Keratinocyte (primary cell): ENCODE results near the gene RAPGEF1. TPM values are rescaled to one million over a fixed set of nuclear protein-coding genes. Genes with fewer than 3 reads are reported as not detected.

Source experiments
- DNase-seq: peaks from one replicate; pipeline ENCODE4 v3.0.0-alpha.2; 2011; ENCODE audit warnings: low read depth, missing footprints, low spot score
- FAIRE-seq: peaks from 2 replicates; lab custom pipeline; 2011; peaks lifted over from hg19 to GRCh38; lab: Jason Lieb, UNC
- H2AFZ ChIP-seq: 2 replicates; pipeline ENCODE4 v1.6.0; 2012; ENCODE audit warnings: low read length, control low read depth, inconsistent platforms; ENCODE audit not compliant: control insufficient read depth
- H3K27ac ChIP-seq: 2 replicates; pipeline ENCODE4 v1.5.1; 2011; ENCODE audit warnings: low read length; ENCODE audit not compliant: control insufficient read depth, insufficient read depth
- H3K27me3 ChIP-seq: 3 replicates; pipeline ENCODE4 v1.6.0; 2011; ENCODE audit warnings: low read length; ENCODE audit not compliant: control insufficient read depth, insufficient read depth; ENCODE audit errors: extremely low read depth
- H3K36me3 ChIP-seq, 2 experiments: 2 replicates in 1 of 2; 3 replicates in 1 of 2; pipeline ENCODE4 v1.5.1; 2011; ENCODE audit warnings: low read length in 2 of 2, mild to moderate bottlenecking in 1 of 2; ENCODE audit not compliant: control insufficient read depth in 2 of 2, insufficient read depth in 2 of 2; ENCODE audit errors: extremely low read depth in 1 of 2
- H3K4me1 ChIP-seq: 3 replicates; pipeline ENCODE4 v1.5.1; 2011; ENCODE audit warnings: low read length; ENCODE audit not compliant: control insufficient read depth, insufficient read depth; ENCODE audit errors: extremely low read depth
- H3K4me2 ChIP-seq: 3 replicates; pipeline ENCODE4 v1.6.0; 2011; ENCODE audit warnings: low read depth, low read length; ENCODE audit not compliant: control insufficient read depth, insufficient read depth; ENCODE audit errors: extremely low read depth
- H3K4me3 ChIP-seq, 3 experiments: fragments of 200-600 bp in 1 of 3; sonication (generic) in 1 of 3; 2 replicates in 2 of 3; 3 replicates in 1 of 3; pipeline ENCODE4 v1.5.1; 2011 to 2016; ENCODE audit warnings: low read length in 3 of 3, mild to moderate bottlenecking in 3 of 3, control low read depth in 2 of 3, inconsistent platforms in 1 of 3, low read depth in 1 of 3, mixed read lengths in 1 of 3, mixed run types in 1 of 3, moderate library complexity in 1 of 3; ENCODE audit not compliant: control insufficient read depth in 2 of 3, insufficient read depth in 2 of 3; ENCODE audit errors: extremely low read depth in 1 of 3
- H3K79me2 ChIP-seq: 2 replicates; pipeline ENCODE4 v1.6.0; 2012; ENCODE audit warnings: low read length; ENCODE audit not compliant: control insufficient read depth, insufficient read depth
- H3K9ac ChIP-seq: 3 replicates; pipeline ENCODE4 v1.6.0; 2011; ENCODE audit warnings: low read length; ENCODE audit not compliant: control insufficient read depth, insufficient read depth; ENCODE audit errors: extremely low read depth
- H3K9me1 ChIP-seq: 3 replicates; pipeline ENCODE4 v1.6.0; 2011; ENCODE audit warnings: low read length; ENCODE audit not compliant: control insufficient read depth, insufficient read depth; ENCODE audit errors: extremely low read depth
- H3K9me3 ChIP-seq: 2 replicates; pipeline ENCODE4 v1.5.1; 2012; ENCODE audit warnings: low read depth, low read length; ENCODE audit not compliant: control insufficient read depth
- H4K20me1 ChIP-seq: 3 replicates; pipeline ENCODE4 v1.6.0; 2011; ENCODE audit warnings: low read length; ENCODE audit not compliant: control insufficient read depth, insufficient read depth; ENCODE audit errors: extremely low read depth
- CTCF ChIP-seq, 3 experiments: IDR thresholded peaks in 1 of 3; conservative IDR thresholded peaks in 1 of 3; optimal IDR thresholded peaks in 1 of 3; 2 replicates in 2 of 3; 3 replicates in 1 of 3; pipeline versions ENCODE3 to v1.5.1; 2011; ENCODE audit warnings: low read length in 3 of 3, mild to moderate bottlenecking in 3 of 3, moderate library complexity in 2 of 3, control low read depth in 1 of 3, inconsistent platforms in 1 of 3; ENCODE audit not compliant: insufficient read depth in 2 of 3; ENCODE audit errors: extremely low read depth in 1 of 3
- EZH2 ChIP-seq: IDR thresholded peaks from one replicate; pipeline ENCODE4 v1.6.1; 2012; ENCODE audit warnings: inconsistent platforms, mild to moderate bottlenecking, low read length, moderate library complexity
- dilution Hi-C: fragments of 300-500 bp; cut with MboI; formaldehyde crosslinking; loops from one replicate; pipeline ENCODE4 v1.7.0; 2020; ENCODE audit warnings: low sequenced_read_pairs; ENCODE audit not compliant: extremely low pct_ligation_motif_present
- polyA plus RNA-seq, 5 experiments: library from polyadenylated mRNA; depleted of rRNA in 3 of 5; stranded (reverse) in 3 of 5; stranded (forward) in 1 of 5; unstranded in 1 of 5; fragments of >200 nt; gene quantifications; 1 replicate in 1 of 5; 2 replicates in 3 of 5; 3 replicates in 1 of 5; pipeline versions ENCODE4 v1.2.1 to v1.2.3, GENCODE V29; 2011 to 2012; ENCODE audit warnings: missing spikeins in 2 of 5, low read depth in 1 of 5, low replicate concordance in 1 of 5

The RAPGEF1 gene
- polyA plus RNA-seq, 1 donor (not counting 4 experiments of a cell fraction or from before 2014, with no cell fraction given) = 18.5 TPM

- H4K20me1 ChIP-seq = peaks cover 14% of the 10 kb centered on the region
- no peak overlapping the region for H2AFZ ChIP-seq
- peaks cover 42% of the 10 kb centered on the region for H3K79me2 ChIP-seq
- H3K4me3 ChIP-seq = peak overlapping the region; percentile 56 to 83 (median 80)
- peak overlapping the region; percentile 85 for H3K9ac ChIP-seq
- FAIRE-seq = no peak
- H3K4me2 ChIP-seq = peak overlapping the region; percentile 99
- no peaks in the 10 kb centered on the region for H3K9me3 ChIP-seq
- H3K27ac ChIP-seq = peak overlapping the region; percentile 55
- peaks cover 7% of the 10 kb centered on the region for H3K9me1 ChIP-seq
- TF ChIP-seq CTCF (optimal IDR thresholded peaks at IDR 0.05 in 1 of 3, IDR thresholded peaks at IDR 0.05 in 1 of 3, conservative IDR thresholded peaks at IDR 0.05 in 1 of 3; ENCODE audit: extremely low read depth in 1 of 3, insufficient read depth in 2 of 3, low read length in 3 of 3) = no peak
- no peak for TF ChIP-seq EZH2
- peaks cover 0 to 8% of the 10 kb centered on the region in 2 experiments for H3K36me3 ChIP-seq
- peaks cover 32% of the 10 kb centered on the region for H3K4me1 ChIP-seq
- dilution Hi-C loops = no loop called here
- no peaks in the 10 kb centered on the region for H3K27me3 ChIP-seq
- DNase-seq = no peak
Measured at GRCh38 chr9:131738293-131739132, 1.4 kb downstream of the RAPGEF1 start.

- H3K27ac ChIP-seq = no peak overlapping the region
- H3K4me1 ChIP-seq = peaks cover 38% of the 10 kb centered on the region
- TF ChIP-seq EZH2 = no peak
- TF ChIP-seq CTCF (optimal IDR thresholded peaks at IDR 0.05 in 1 of 3, IDR thresholded peaks at IDR 0.05 in 1 of 3, conservative IDR thresholded peaks at IDR 0.05 in 1 of 3; ENCODE audit: extremely low read depth in 1 of 3, insufficient read depth in 2 of 3, low read length in 3 of 3) = no peak
- peaks cover 42% of the 10 kb centered on the region for H3K79me2 ChIP-seq
- H3K9ac ChIP-seq = no peak overlapping the region
- peaks cover 10% of the 10 kb centered on the region for H3K9me1 ChIP-seq
- H3K36me3 ChIP-seq = peaks cover 0 to 8% of the 10 kb centered on the region in 2 experiments
- no peak overlapping the region for H3K4me3 ChIP-seq
- peaks cover 14% of the 10 kb centered on the region for H4K20me1 ChIP-seq
- dilution Hi-C loops = no loop called here
- H2AFZ ChIP-seq = no peak overlapping the region
- no peaks in the 10 kb centered on the region for H3K27me3 ChIP-seq
- H3K9me3 ChIP-seq = no peaks in the 10 kb centered on the region
- no peak for DNase-seq
- H3K4me2 ChIP-seq = no peak overlapping the region
- FAIRE-seq = no peak
Measured at GRCh38 chr9:131737426-131737825, 2.5 kb downstream of the RAPGEF1 start.
